GM23338 (cell line): ENCODE measurements around the gene PRC1. TPM values are rescaled to one million over a fixed set of nuclear protein-coding genes. Genes with fewer than 3 reads are reported as not detected.

Experiments
- ATAC-seq: fragments of 200-7000 bp; cut with Tn5 transposase; 3 replicates; pipeline ENCODE4 v1.9.1; 2020
- DNase-seq: peaks from one replicate; pipeline ENCODE4 v3.0.0-alpha.2; 2015; ENCODE audit warnings: low spot score
- H2AFZ ChIP-seq: fragments of 200-600 bp; sonication (generic); 2 replicates; pipeline ENCODE4 v1.8.0; 2016; ENCODE audit warnings: antibody characterized with exemption, mild to moderate bottlenecking, moderate library complexity
- H3F3A ChIP-seq: fragments of 200-600 bp; sonication (generic); replicated peaks from 2 replicates; pipeline ENCODE4 v1.8.0; 2017; ENCODE audit warnings: antibody characterized with exemption, mixed run types, low read depth
- H3K27ac ChIP-seq: fragments of 200-600 bp; sonication (generic); 2 replicates; pipeline ENCODE4 v1.6.1; 2016; ENCODE audit warnings: low read depth
- H3K27me3 ChIP-seq: fragments of 200-600 bp; sonication (generic); 2 replicates; pipeline ENCODE4 v1.8.0; 2016; ENCODE audit warnings: mild to moderate bottlenecking, mixed run types, moderate library complexity; ENCODE audit not compliant: insufficient read depth
- H3K36me3 ChIP-seq: fragments of 200-600 bp; sonication (generic); 2 replicates; pipeline ENCODE4 v1.8.0; 2016; ENCODE audit warnings: mild to moderate bottlenecking; ENCODE audit not compliant: insufficient read depth
- H3K4me1 ChIP-seq: fragments of 200-600 bp; sonication (generic); 2 replicates; pipeline ENCODE4 v1.8.0; 2016; ENCODE audit warnings: mild to moderate bottlenecking, moderate library complexity; ENCODE audit not compliant: insufficient read depth
- H3K4me2 ChIP-seq: fragments of 200-600 bp; sonication (generic); 2 replicates; pipeline ENCODE4 v1.7.1; 2017; ENCODE audit warnings: mixed run types
- H3K4me3 ChIP-seq: fragments of 200-600 bp; sonication (generic); 2 replicates; pipeline ENCODE4 v1.6.1; 2016; ENCODE audit warnings: mixed run types
- H3K79me2 ChIP-seq: fragments of 200-600 bp; sonication (generic); replicated peaks from 2 replicates; pipeline ENCODE4 v1.8.0; 2017; ENCODE audit warnings: mild to moderate bottlenecking; ENCODE audit not compliant: insufficient read depth
- H3K9me2 ChIP-seq: fragments of 200-600 bp; sonication (generic); 2 replicates; pipeline ENCODE4 v1.8.0; 2017; ENCODE audit not compliant: insufficient read depth
- H4K20me1 ChIP-seq: fragments of 200-600 bp; sonication (generic); replicated peaks from 2 replicates; pipeline ENCODE4 v1.8.0; 2017; ENCODE audit warnings: mild to moderate bottlenecking; ENCODE audit not compliant: insufficient read depth
- H3K27ac Mint-ChIP-seq: 2 replicates; pipeline ENCODE4 v1.8.0; 2020; ENCODE audit warnings: inconsistent platforms, mild to moderate bottlenecking, moderate library complexity, mixed read lengths
- H3K27me3 Mint-ChIP-seq: 3 replicates; pipeline ENCODE4 v1.8.0; 2022; ENCODE audit warnings: low read depth, mild to moderate bottlenecking, moderate library complexity, mixed read lengths, inconsistent platforms; ENCODE audit not compliant: insufficient read depth, poor library complexity
- H3K36me3 Mint-ChIP-seq: 3 replicates; pipeline ENCODE4 v1.8.0; 2021; ENCODE audit warnings: low read depth, mild to moderate bottlenecking, inconsistent platforms, moderate library complexity, mixed read lengths
- H3K4me1 Mint-ChIP-seq: 3 replicates; pipeline ENCODE4 v1.8.0; 2020; ENCODE audit warnings: mild to moderate bottlenecking, inconsistent platforms, mixed read lengths
- H3K4me3 Mint-ChIP-seq: 3 replicates; pipeline ENCODE4 v1.8.0; 2021; ENCODE audit warnings: moderate library complexity, mild to moderate bottlenecking, inconsistent platforms, mixed read lengths
- H3K9me3 Mint-ChIP-seq: 3 replicates; pipeline ENCODE4 v1.8.0; 2020; ENCODE audit warnings: moderate library complexity, mild to moderate bottlenecking, inconsistent platforms, mixed read lengths
- CREB1 ChIP-seq: fragments of 250-450 bp; sonication (Bioruptor Pico); IDR thresholded peaks from 2 replicates; pipeline ENCODE4 v1.5.0; 2020; ENCODE audit warnings: low read depth, mild to moderate bottlenecking, moderate library complexity
- EZH2 ChIP-seq: fragments of 200-600 bp; sonication (generic); IDR thresholded peaks from one replicate; pipeline ENCODE4 v1.8.0; 2017; ENCODE audit warnings: antibody characterized with exemption, mild to moderate bottlenecking, low read depth; ENCODE audit not compliant: unreplicated experiment
- EZH2phosphoT487 ChIP-seq: fragments of 200-600 bp; sonication (generic); IDR thresholded peaks from one replicate; pipeline ENCODE4 v1.8.1; 2018; ENCODE audit warnings: antibody characterized with exemption; ENCODE audit not compliant: unreplicated experiment
- JUNB ChIP-seq: IDR thresholded peaks from one replicate; pipeline ENCODE4 v1.6.1; 2016; ENCODE audit warnings: antibody characterized with exemption; ENCODE audit not compliant: unreplicated experiment
- NANOG ChIP-seq: IDR thresholded peaks from 2 replicates; pipeline ENCODE4 v1.6.1; 2016; ENCODE audit warnings: antibody characterized with exemption, borderline replicate concordance
- POLR2AphosphoS5 ChIP-seq: IDR thresholded peaks from 2 replicates; pipeline ENCODE4 v1.6.1; 2016; ENCODE audit warnings: antibody characterized with exemption, low read depth
- STAT1 ChIP-seq: IDR thresholded peaks from one replicate; pipeline ENCODE4 v1.6.1; 2016; ENCODE audit warnings: antibody characterized with exemption; ENCODE audit not compliant: unreplicated experiment
- ZNF114 ChIP-seq: fragments of 250-450 bp; sonication (Bioruptor Pico); IDR thresholded peaks from 2 replicates; pipeline ENCODE4 v1.5.0; 2020; ENCODE audit warnings: mild to moderate bottlenecking, moderate library complexity
- ZNF331 ChIP-seq: fragments of 250-450 bp; sonication (Bioruptor Pico); IDR thresholded peaks from 2 replicates; pipeline ENCODE4 v1.5.0; 2020; ENCODE audit warnings: low read depth, mild to moderate bottlenecking, moderate library complexity
- polyA plus RNA-seq: library from polyadenylated mRNA; unstranded; fragments of >200 nt; fragmentation: Nextera tagmentation; extraction: Ambion mirVana; gene quantifications from 2 replicates; pipeline ENCODE4 v1.2.1, GENCODE V29; 2016
- total RNA-seq: library from RNA; depleted of rRNA; stranded (reverse); fragments of >200 nt; shearing (Covaris generic); gene quantifications from 2 replicates; pipeline ENCODE4 v1.2.3, GENCODE V29; 2014
- TF ChIP-seq, protein P1 (sequence below): fragments of 250-450 bp; sonication (Bioruptor Pico); IDR thresholded peaks from 2 replicates; pipeline ENCODE4 v1.5.0; 2020; ENCODE audit warnings: mild to moderate bottlenecking, moderate library complexity
- TF ChIP-seq, protein P2 (sequence below), 2 experiments: fragments of 200-600 bp in 1 of 2; sonication (generic) in 1 of 2; conservative IDR thresholded peaks; 2 replicates each; pipeline versions ENCODE4 v1.5.1 to v1.6.1; 2016 to 2017; ENCODE audit warnings: antibody characterized with exemption in 2 of 2, low read depth in 2 of 2, mild to moderate bottlenecking in 2 of 2, moderate library complexity in 1 of 2
- TF ChIP-seq, protein P3 (sequence below): IDR thresholded peaks from 2 replicates; pipeline ENCODE4 v1.6.1; 2016; ENCODE audit warnings: antibody characterized with exemption
- TF ChIP-seq, protein P4 (sequence below): IDR thresholded peaks from one replicate; pipeline ENCODE4 v1.6.1; 2018; ENCODE audit warnings: antibody characterized with exemption; ENCODE audit not compliant: unreplicated experiment

Gene PRC1
- total and polyA plus RNA-seq, 2 experiments from 2014 or later, result 102 to 150 TPM

DNA sequence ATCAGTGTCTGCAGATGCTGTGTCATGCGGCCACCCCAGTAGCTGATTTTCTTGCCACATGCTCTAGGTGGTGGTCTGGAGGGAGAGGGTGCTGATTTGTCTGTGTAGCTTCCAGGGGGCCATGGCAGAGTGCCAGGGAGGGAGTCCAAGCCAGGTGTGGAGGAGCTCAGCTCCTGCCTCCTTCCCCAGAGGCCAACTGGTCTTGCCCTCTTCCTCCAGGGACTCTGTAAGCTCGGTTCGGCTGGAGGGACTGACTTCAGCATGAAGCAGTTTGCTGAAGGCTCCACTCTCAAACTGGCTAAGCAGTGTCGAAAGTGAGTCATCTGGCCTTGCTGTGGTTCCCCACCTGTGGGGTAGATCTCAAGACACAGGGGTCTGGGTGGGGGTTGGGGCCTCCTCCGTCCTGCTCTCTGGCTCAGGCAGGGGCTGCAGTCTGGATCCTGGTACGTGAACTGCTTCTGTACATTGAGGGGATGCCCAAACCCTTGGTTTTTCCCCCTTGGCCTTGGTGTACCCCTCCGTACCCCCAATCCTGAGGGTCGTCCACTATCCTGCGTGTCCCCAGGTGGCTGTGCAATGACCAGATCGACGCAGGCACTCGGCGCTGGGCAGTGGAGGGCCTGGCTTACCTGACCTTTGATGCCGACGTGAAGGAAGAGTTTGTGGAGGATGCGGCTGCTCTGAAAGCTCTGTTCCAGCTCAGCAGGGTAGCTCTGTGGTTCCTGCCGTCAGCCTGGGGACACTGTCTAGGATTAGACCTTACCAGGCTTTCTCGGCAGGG is 46.6 kb downstream of the PRC1 start:
- H3K27me3 ChIP-seq, result no peaks in the 10 kb centered on the region
- no peak overlapping the region for H3K4me3 ChIP-seq
- TF ChIP-seq ZNF331 (CRISPR knock-in tag) (no peak), NANOG (no peak), EZH2phosphoT487 (no peak), ZNF114 (CRISPR knock-in tag) (no peak), POLR2AphosphoS5 (no peak), EZH2 (no peak), JUNB (no peak), CREB1 (CRISPR knock-in tag) (no peak), STAT1 (no peak)
- TF ChIP-seq, protein P1, sequence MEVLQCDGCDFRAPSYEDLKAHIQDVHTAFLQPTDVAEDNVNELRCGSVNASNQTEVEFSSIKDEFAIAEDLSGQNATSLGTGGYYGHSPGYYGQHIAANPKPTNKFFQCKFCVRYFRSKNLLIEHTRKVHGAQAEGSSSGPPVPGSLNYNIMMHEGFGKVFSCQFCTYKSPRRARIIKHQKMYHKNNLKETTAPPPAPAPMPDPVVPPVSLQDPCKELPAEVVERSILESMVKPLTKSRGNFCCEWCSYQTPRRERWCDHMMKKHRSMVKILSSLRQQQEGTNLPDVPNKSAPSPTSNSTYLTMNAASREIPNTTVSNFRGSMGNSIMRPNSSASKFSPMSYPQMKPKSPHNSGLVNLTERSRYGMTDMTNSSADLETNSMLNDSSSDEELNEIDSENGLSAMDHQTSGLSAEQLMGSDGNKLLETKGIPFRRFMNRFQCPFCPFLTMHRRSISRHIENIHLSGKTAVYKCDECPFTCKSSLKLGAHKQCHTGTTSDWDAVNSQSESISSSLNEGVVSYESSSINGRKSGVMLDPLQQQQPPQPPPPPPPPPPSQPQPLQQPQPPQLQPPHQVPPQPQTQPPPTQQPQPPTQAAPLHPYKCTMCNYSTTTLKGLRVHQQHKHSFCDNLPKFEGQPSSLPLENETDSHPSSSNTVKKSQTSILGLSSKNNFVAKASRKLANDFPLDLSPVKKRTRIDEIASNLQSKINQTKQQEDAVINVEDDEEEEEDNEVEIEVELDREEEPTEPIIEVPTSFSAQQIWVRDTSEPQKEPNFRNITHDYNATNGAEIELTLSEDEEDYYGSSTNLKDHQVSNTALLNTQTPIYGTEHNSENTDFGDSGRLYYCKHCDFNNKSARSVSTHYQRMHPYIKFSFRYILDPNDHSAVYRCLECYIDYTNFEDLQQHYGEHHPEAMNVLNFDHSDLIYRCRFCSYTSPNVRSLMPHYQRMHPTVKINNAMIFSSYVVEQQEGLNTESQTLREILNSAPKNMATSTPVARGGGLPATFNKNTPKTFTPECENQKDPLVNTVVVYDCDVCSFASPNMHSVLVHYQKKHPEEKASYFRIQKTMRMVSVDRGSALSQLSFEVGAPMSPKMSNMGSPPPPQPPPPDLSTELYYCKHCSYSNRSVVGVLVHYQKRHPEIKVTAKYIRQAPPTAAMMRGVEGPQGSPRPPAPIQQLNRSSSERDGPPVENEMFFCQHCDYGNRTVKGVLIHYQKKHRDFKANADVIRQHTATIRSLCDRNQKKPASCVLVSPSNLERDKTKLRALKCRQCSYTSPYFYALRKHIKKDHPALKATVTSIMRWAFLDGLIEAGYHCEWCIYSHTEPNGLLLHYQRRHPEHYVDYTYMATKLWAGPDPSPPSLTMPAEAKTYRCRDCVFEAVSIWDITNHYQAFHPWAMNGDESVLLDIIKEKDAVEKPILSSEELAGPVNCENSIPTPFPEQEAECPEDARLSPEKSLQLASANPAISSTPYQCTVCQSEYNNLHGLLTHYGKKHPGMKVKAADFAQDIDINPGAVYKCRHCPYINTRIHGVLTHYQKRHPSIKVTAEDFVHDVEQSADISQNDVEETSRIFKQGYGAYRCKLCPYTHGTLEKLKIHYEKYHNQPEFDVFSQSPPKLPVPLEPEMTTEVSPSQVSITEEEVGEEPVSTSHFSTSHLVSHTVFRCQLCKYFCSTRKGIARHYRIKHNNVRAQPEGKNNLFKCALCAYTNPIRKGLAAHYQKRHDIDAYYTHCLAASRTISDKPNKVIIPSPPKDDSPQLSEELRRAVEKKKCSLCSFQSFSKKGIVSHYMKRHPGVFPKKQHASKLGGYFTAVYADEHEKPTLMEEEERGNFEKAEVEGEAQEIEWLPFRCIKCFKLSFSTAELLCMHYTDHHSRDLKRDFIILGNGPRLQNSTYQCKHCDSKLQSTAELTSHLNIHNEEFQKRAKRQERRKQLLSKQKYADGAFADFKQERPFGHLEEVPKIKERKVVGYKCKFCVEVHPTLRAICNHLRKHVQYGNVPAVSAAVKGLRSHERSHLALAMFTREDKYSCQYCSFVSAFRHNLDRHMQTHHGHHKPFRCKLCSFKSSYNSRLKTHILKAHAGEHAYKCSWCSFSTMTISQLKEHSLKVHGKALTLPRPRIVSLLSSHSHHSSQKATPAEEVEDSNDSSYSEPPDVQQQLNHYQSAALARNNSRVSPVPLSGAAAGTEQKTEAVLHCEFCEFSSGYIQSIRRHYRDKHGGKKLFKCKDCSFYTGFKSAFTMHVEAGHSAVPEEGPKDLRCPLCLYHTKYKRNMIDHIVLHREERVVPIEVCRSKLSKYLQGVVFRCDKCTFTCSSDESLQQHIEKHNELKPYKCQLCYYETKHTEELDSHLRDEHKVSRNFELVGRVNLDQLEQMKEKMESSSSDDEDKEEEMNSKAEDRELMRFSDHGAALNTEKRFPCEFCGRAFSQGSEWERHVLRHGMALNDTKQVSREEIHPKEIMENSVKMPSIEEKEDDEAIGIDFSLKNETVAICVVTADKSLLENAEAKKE, result no peak
- TF ChIP-seq, protein P2, sequence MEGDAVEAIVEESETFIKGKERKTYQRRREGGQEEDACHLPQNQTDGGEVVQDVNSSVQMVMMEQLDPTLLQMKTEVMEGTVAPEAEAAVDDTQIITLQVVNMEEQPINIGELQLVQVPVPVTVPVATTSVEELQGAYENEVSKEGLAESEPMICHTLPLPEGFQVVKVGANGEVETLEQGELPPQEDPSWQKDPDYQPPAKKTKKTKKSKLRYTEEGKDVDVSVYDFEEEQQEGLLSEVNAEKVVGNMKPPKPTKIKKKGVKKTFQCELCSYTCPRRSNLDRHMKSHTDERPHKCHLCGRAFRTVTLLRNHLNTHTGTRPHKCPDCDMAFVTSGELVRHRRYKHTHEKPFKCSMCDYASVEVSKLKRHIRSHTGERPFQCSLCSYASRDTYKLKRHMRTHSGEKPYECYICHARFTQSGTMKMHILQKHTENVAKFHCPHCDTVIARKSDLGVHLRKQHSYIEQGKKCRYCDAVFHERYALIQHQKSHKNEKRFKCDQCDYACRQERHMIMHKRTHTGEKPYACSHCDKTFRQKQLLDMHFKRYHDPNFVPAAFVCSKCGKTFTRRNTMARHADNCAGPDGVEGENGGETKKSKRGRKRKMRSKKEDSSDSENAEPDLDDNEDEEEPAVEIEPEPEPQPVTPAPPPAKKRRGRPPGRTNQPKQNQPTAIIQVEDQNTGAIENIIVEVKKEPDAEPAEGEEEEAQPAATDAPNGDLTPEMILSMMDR (conservative IDR thresholded peaks at IDR 0.05; ENCODE audit: low read depth in 2 of 2), result no peak
- TF ChIP-seq, protein P3, sequence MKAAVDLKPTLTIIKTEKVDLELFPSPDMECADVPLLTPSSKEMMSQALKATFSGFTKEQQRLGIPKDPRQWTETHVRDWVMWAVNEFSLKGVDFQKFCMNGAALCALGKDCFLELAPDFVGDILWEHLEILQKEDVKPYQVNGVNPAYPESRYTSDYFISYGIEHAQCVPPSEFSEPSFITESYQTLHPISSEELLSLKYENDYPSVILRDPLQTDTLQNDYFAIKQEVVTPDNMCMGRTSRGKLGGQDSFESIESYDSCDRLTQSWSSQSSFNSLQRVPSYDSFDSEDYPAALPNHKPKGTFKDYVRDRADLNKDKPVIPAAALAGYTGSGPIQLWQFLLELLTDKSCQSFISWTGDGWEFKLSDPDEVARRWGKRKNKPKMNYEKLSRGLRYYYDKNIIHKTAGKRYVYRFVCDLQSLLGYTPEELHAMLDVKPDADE, result no peak
- TF ChIP-seq, protein P4, sequence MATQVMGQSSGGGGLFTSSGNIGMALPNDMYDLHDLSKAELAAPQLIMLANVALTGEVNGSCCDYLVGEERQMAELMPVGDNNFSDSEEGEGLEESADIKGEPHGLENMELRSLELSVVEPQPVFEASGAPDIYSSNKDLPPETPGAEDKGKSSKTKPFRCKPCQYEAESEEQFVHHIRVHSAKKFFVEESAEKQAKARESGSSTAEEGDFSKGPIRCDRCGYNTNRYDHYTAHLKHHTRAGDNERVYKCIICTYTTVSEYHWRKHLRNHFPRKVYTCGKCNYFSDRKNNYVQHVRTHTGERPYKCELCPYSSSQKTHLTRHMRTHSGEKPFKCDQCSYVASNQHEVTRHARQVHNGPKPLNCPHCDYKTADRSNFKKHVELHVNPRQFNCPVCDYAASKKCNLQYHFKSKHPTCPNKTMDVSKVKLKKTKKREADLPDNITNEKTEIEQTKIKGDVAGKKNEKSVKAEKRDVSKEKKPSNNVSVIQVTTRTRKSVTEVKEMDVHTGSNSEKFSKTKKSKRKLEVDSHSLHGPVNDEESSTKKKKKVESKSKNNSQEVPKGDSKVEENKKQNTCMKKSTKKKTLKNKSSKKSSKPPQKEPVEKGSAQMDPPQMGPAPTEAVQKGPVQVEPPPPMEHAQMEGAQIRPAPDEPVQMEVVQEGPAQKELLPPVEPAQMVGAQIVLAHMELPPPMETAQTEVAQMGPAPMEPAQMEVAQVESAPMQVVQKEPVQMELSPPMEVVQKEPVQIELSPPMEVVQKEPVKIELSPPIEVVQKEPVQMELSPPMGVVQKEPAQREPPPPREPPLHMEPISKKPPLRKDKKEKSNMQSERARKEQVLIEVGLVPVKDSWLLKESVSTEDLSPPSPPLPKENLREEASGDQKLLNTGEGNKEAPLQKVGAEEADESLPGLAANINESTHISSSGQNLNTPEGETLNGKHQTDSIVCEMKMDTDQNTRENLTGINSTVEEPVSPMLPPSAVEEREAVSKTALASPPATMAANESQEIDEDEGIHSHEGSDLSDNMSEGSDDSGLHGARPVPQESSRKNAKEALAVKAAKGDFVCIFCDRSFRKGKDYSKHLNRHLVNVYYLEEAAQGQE, result no peak
- Mint-ChIP-seq H3K27ac (no peak overlapping the region), H3K9me3 (no peaks in the 10 kb centered on the region), H3K4me3 (no peak overlapping the region), H3K36me3 (peaks cover 74% of the 10 kb centered on the region), H3K4me1 (no peaks in the 10 kb centered on the region), H3K27me3 (peaks cover 7% of the 10 kb centered on the region)
- H3K4me1 ChIP-seq, result no peaks in the 10 kb centered on the region
- DNase-seq (no peak), ATAC-seq (no peak)
- H2AFZ ChIP-seq, result no peak overlapping the region
- no peaks in the 10 kb centered on the region for H3F3A ChIP-seq
- peaks cover 14% of the 10 kb centered on the region; the same call in 1 of the 2 replicates for H3K36me3 ChIP-seq
- H3K27ac ChIP-seq, result no peak overlapping the region
- no peaks in the 10 kb centered on the region; the same call in 1 of the 2 replicates for H4K20me1 ChIP-seq
- no peak overlapping the region for H3K4me2 ChIP-seq
- no peaks in the 10 kb centered on the region for H3K9me2 ChIP-seq
- no peaks in the 10 kb centered on the region for H3K79me2 ChIP-seq
